ENCODE results near the gene ITGAL. TPM values are rescaled to one million over a fixed set of nuclear protein-coding genes. Genes with fewer than 3 reads are reported as not detected.
"Not testable (repeated sequence)": the region's sequence is repeated elsewhere in the genome, so short reads cannot be mapped to it uniquely, and the experiment has no call there.

ITGAL gene
- total and polyA plus RNA-seq, 4 donors = 0.77 to 14.3 (median 10.8) TPM

DNA sequence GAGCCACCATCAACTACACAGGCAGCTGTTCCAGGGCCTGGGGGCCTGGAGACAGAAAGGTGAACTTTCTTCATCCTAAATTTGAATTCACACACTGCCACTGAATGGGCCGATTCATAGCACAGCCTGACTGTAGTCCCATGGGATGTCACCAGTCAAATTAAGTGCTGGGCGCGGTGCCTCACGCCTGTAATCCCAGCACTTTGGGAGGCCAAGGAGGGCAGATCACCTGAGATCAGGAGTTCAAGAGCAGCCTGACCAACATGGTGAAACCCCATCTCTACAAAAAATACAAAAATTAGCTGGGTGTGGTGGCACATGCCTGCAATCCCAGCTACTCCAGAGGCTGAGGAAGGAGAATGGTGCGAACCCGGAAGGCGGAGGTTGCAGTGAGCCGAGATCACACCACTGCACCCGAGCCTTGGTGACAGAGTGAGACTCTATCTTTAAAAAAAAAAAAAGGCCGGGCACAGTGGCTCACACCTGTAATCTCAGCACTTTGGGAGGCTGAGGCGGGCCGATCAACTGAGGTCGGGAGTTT lies 67.5 kb downstream of the ITGAL start:
- not testable (repeated sequence) for DNase-seq; H3K27ac ChIP-seq (ENCODE audit: low read depth in 1 of 2, low read length in 2 of 2); H3K27me3 ChIP-seq (ENCODE audit: control insufficient read depth in 1 of 2, insufficient read depth in 2 of 2, low read length in 1 of 2); H3K9me3 ChIP-seq (ENCODE audit: control insufficient read depth, low read length); H3K4me3 ChIP-seq (ENCODE audit: low read length in 2 of 2); ATAC-seq (ENCODE audit: low FRiP score); H3K36me3 ChIP-seq (ENCODE audit: control insufficient read depth in 1 of 2, insufficient read depth in 2 of 2, low read length in 1 of 2); H3K4me1 ChIP-seq (ENCODE audit: control insufficient read depth in 1 of 2, insufficient read depth in 2 of 2, low read length in 2 of 2)
- intact Hi-C loops (cut with DNase I) = loop anchor here in 1 of 2 donors (10.0 kb wide), 1 partner anchor 45 kb away; the partner anchor contains the start of gene ZNF785
- WGBS, 2 donors = 89% methylated on average over 13 of the region's 13 CpGs

DNA sequence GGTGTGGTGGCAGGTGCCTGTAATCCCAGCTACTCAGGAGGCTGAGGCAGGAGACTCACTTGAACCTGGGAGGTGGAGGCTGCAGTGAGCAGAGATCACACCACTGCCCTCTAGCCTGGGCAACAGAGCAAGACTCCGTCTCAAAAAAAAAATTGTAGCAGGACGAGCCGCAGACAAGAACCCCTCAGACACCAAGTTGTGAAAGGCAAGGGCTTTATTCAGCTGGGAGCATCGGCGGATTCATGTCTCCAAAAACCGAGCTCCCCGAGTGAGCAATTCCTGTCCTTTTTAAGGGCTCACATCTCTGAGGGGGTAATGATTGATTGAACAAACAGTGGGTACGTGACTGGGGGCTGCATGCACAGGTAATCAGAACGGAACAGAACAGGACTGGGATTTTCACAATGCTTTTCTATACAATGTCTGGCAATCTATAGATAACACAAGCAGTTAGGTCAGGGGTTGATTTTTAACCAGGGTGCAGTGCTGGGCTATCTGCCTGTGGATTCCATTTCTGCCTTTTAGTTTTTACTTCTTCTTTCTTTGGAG lies 68.4 kb downstream of the ITGAL start:
- intact Hi-C loops (cut with DNase I); H3K27ac ChIP-seq (ENCODE audit: low read depth in 1 of 2, low read length in 2 of 2); H3K4me3 ChIP-seq (ENCODE audit: low read length in 2 of 2); ATAC-seq (ENCODE audit: low FRiP score); H3K9me3 ChIP-seq (ENCODE audit: control insufficient read depth, low read length); H3K4me1 ChIP-seq (ENCODE audit: control insufficient read depth in 1 of 2, insufficient read depth in 2 of 2, low read length in 2 of 2); H3K27me3 ChIP-seq (ENCODE audit: control insufficient read depth in 1 of 2, insufficient read depth in 2 of 2, low read length in 1 of 2); DNase-seq; H3K36me3 ChIP-seq (ENCODE audit: control insufficient read depth in 1 of 2, insufficient read depth in 2 of 2, low read length in 1 of 2): not testable (repeated sequence)
- WGBS, 2 donors = 64 to 70% methylated on average over 9 of the region's 9 CpGs

DNA sequence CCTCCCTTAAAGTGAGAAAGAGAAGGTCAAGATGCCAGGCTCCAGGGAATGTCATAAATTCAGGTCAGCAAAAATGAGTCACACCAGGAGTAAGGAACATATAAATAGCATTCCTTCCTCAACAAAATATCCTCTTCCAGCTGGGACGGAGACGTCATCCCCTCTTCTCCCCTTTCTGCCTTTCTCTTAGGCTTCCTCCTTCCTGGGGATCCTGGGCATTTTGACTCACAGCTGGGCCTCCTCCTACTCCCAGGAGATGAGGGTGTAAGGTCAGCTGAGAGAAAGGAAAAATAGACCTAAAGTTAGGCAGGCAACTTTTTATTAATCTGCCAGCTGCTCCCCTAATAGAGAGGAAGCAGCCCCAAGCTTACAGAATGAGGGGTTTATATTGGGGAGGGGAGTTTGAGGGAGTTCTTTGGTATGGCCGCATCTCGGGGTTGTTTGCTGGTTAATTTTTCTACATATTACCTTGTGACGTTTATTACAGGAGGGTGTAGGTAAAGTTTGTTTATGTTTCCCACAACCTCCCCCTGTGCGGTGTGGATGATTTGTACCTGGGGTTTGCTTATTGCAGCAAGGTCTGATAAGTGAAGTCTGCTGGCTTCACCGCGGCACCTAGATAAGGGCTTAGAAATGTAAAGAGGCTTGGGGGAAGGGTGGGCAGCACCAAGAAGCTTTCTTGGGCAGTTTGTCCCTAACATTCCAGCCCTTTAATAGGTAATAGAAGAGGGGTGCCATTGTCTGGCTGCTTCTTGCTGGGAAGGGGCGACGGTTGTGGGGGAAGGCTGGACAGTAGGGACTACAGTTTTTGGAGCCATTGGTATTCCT lies 69.2 kb downstream of the ITGAL start:
- DNase-seq (no peak), ATAC-seq (ENCODE audit: low FRiP score) (no peak)
- Histone ChIP-seq H3K27ac (ENCODE audit: low read depth in 1 of 2, low read length in 2 of 2) (no peak overlapping the region), H3K9me3 (ENCODE audit: control insufficient read depth, low read length) (no peaks in the 10 kb centered on the region), H3K27me3 (ENCODE audit: control insufficient read depth in 1 of 2, insufficient read depth in 2 of 2, low read length in 1 of 2) (no peaks in the 10 kb centered on the region), H3K4me1 (ENCODE audit: control insufficient read depth in 1 of 2, insufficient read depth in 2 of 2, low read length in 2 of 2) (no peaks in the 10 kb centered on the region), H3K4me3 (ENCODE audit: low read length in 2 of 2) (no peak overlapping the region), H3K36me3 (ENCODE audit: control insufficient read depth in 1 of 2, insufficient read depth in 2 of 2, low read length in 1 of 2) (no peaks in the 10 kb centered on the region)
- WGBS, 2 donors = 54 to 56% methylated on average over 10 of the region's 10 CpGs
- intact Hi-C loops (cut with DNase I) = no loop called here

DNA sequence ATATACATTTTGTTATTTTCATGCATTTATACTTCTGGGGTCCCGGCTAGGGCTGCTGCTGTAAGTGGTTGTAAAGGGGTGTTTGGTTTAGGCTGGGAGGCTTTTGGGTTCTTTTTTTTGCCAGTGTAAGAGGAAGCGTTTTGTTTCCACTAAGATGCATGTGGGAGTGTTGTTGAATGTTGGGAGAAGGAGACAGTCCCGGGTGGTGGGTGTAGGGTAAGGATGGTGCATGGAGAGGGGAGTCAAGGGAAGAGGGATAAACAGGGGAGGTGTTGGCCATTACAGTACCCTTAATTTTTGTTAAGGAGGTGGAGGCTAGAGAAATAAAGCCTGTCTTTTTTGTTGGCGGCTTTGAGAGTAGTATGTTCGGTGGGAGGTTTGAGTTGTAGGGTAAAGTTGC lies 70.5 kb downstream of the ITGAL start:
- Histone ChIP-seq H3K27ac (ENCODE audit: low read depth in 1 of 2, low read length in 2 of 2) (no peak overlapping the region), H3K9me3 (ENCODE audit: control insufficient read depth, low read length) (no peaks in the 10 kb centered on the region), H3K27me3 (ENCODE audit: control insufficient read depth in 1 of 2, insufficient read depth in 2 of 2, low read length in 1 of 2) (no peaks in the 10 kb centered on the region), H3K4me3 (ENCODE audit: low read length in 2 of 2) (no peak overlapping the region), H3K36me3 (ENCODE audit: control insufficient read depth in 1 of 2, insufficient read depth in 2 of 2, low read length in 1 of 2) (no peaks in the 10 kb centered on the region), H3K4me1 (ENCODE audit: control insufficient read depth in 1 of 2, insufficient read depth in 2 of 2, low read length in 2 of 2) (no peaks in the 10 kb centered on the region)
- WGBS, 2 donors = 76 to 81% methylated on average over 5 of the region's 5 CpGs
- DNase-seq (no peak), ATAC-seq (ENCODE audit: low FRiP score) (no peak)
- intact Hi-C loops (cut with DNase I) = no loop called here

DNA sequence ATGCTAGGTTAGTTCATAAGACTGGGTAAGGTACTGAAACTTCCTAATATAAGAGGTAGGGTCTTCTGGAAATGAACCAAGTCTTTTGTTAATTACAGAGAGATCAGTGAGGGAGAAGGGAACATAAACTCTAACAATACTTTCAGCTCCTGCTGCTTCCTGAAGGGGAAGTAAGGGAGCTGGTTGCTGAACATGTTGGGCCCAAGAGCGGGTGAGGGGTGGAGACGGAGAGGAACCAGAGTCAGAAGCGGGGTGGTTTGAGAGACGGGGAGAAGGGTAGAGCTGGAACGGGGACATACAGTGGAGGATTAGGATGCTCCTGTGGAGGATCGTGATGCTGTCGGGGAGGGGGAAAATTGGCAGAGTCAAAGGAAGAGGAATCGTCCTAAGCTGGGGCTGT lies 73.6 kb downstream of the ITGAL start:
- WGBS, 2 donors = 85 to 86% methylated on average over 8 of the region's 8 CpGs
- Histone ChIP-seq H3K4me3 (ENCODE audit: low read length in 2 of 2) (no peak overlapping the region), H3K9me3 (ENCODE audit: control insufficient read depth, low read length) (no peaks in the 10 kb centered on the region), H3K36me3 (ENCODE audit: control insufficient read depth in 1 of 2, insufficient read depth in 2 of 2, low read length in 1 of 2) (no peaks in the 10 kb centered on the region), H3K27ac (ENCODE audit: low read depth in 1 of 2, low read length in 2 of 2) (no peak overlapping the region), H3K27me3 (ENCODE audit: control insufficient read depth in 1 of 2, insufficient read depth in 2 of 2, low read length in 1 of 2) (no peaks in the 10 kb centered on the region), H3K4me1 (ENCODE audit: control insufficient read depth in 1 of 2, insufficient read depth in 2 of 2, low read length in 2 of 2) (no peaks in the 10 kb centered on the region)
- ATAC-seq (ENCODE audit: low FRiP score) (no peak), DNase-seq (no peak)
- intact Hi-C loops (cut with DNase I) = no loop called here

DNA sequence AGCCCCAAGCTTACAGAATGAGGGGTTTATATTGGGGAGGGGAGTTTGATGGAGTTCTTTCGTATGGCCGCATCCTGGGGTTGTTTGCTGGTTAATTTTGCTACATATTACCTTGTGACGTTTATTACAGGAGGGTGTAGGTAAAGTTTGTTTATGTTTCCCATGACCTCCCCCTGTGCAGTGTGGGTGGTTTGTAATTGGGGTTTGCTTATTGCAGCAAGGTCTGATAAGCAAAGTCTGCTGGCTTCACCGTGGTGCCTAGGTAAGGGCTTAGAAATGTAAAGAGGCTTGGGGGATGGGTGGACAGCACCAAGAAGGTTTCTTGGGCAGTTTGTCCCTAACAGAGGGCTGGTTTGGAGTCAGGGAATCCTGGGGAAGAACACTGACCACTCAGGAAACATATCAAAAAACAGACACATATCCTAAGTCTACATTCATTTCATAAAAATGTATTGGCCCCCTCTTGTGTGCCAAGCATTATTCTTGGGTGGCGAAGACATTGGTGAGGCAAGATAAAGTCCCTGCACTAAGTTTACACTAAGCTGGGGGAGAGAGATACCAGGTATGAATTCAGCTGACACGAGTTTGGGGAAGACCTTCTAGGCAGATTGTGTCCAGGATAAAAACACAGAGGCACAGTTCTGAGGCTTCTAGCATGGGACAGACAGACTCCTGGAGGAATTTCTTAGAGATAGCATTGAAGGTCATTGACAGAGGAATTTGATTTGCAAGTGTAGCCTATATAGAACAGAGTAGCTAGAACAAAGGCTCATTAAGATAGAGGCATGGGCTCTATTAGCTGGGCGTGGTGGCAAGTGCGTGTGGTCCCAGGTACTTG lies 76.1 kb downstream of the ITGAL start:
- intact Hi-C loops (cut with DNase I) = no loop called here
- no peak overlapping the region for H3K4me3 ChIP-seq (ENCODE audit: low read length in 2 of 2)
- no peak overlapping the region for H3K27ac ChIP-seq (ENCODE audit: low read depth in 1 of 2, low read length in 2 of 2)
- DNase-seq = no peak
- no peaks in the 10 kb centered on the region for H3K27me3 ChIP-seq (ENCODE audit: control insufficient read depth in 1 of 2, insufficient read depth in 2 of 2, low read length in 1 of 2)
- H3K36me3 ChIP-seq (ENCODE audit: control insufficient read depth in 1 of 2, insufficient read depth in 2 of 2, low read length in 1 of 2) = no peaks in the 10 kb centered on the region
- no peaks in the 10 kb centered on the region for H3K4me1 ChIP-seq (ENCODE audit: control insufficient read depth in 1 of 2, insufficient read depth in 2 of 2, low read length in 2 of 2)
- WGBS, 2 donors = 77 to 79% methylated on average over 8 of the region's 8 CpGs
- ATAC-seq (ENCODE audit: low FRiP score) = no peak
- H3K9me3 ChIP-seq (ENCODE audit: control insufficient read depth, low read length) = no peaks in the 10 kb centered on the region

DNA sequence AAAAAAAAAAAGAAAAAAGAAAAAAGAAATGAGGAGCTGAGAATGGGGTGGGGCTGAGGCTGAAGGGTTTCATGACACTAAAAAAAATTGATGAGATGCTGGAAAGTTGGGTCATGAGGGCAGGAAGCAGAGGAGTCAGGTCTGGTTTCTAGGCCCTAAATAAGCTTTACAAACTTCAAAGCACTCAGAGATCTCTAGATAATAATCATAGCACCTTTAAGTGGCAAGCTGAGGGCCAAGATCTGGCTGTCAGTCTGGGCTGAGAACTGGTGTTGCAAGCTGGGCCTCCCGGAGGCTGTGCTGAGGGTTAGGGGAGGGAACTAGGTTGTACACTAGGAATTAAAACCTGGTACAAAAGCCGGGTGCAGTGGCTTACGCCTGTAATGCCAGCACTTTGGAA lies 79.2 kb downstream of the ITGAL start:
- intact Hi-C loops (cut with DNase I) = no loop called here
- Histone ChIP-seq H3K36me3 (ENCODE audit: control insufficient read depth in 1 of 2, insufficient read depth in 2 of 2, low read length in 1 of 2) (peaks cover 0 to 4% of the 10 kb centered on the region in 2 donors), H3K9me3 (ENCODE audit: control insufficient read depth, low read length) (no peaks in the 10 kb centered on the region), H3K27me3 (ENCODE audit: control insufficient read depth in 1 of 2, insufficient read depth in 2 of 2, low read length in 1 of 2) (no peaks in the 10 kb centered on the region), H3K4me1 (ENCODE audit: control insufficient read depth in 1 of 2, insufficient read depth in 2 of 2, low read length in 2 of 2) (no peaks in the 10 kb centered on the region), H3K4me3 (ENCODE audit: low read length in 2 of 2) (no peak overlapping the region), H3K27ac (ENCODE audit: low read depth in 1 of 2, low read length in 2 of 2) (no peak overlapping the region)
- DNase-seq = no peak
- WGBS, 2 donors = 84 to 92% methylated on average over 3 of the region's 3 CpGs
- no peak for ATAC-seq (ENCODE audit: low FRiP score)

DNA sequence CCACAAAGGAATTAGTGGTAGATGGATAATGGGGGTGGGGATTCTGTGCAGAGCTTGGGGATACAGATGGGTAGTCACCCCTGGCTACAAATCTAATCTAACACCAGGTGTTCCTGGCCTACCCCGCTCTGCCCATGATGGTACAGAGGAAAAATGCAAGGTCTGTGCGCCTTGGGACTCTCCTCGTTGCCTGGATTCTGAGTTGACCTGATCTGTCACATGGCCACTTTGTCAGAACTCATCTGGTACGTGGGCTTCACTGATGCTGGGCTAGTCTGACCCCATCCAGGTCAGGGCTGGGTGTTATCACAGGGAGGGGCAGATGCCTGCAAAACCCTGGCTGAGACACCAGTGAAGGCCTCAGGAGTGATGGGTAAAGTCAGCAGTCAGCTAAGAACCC lies 80.4 kb downstream of the ITGAL start:
- ATAC-seq (ENCODE audit: low FRiP score) (no peak), DNase-seq (no peak)
- no peaks in the 10 kb centered on the region for H3K4me1 ChIP-seq (ENCODE audit: control insufficient read depth in 1 of 2, insufficient read depth in 2 of 2, low read length in 2 of 2)
- intact Hi-C loops (cut with DNase I) = no loop called here
- no peak overlapping the region for H3K27ac ChIP-seq (ENCODE audit: low read depth in 1 of 2, low read length in 2 of 2)
- H3K9me3 ChIP-seq (ENCODE audit: control insufficient read depth, low read length) = no peaks in the 10 kb centered on the region
- H3K4me3 ChIP-seq (ENCODE audit: low read length in 2 of 2) = no peak overlapping the region
- WGBS, 2 donors = 80 to 81% methylated on average over 4 of the region's 4 CpGs
- H3K36me3 ChIP-seq (ENCODE audit: control insufficient read depth in 1 of 2, insufficient read depth in 2 of 2, low read length in 1 of 2) = peaks cover 0 to 4% of the 10 kb centered on the region in 2 donors
- H3K27me3 ChIP-seq (ENCODE audit: control insufficient read depth in 1 of 2, insufficient read depth in 2 of 2, low read length in 1 of 2) = no peaks in the 10 kb centered on the region

Measured in aorta (tissue), 5 donors.